ENCODE results near the gene AOAH. TPM values are rescaled to one million over a fixed set of nuclear protein-coding genes. Genes with fewer than 3 reads are reported as not detected.
"Not testable (repeated sequence)": the region's sequence is repeated elsewhere in the genome, so short reads cannot be mapped to it uniquely, and the experiment has no call there.

Gene AOAH
- total RNA-seq, 1 donor from 2014 or later: 1.2 TPM

DNA sequence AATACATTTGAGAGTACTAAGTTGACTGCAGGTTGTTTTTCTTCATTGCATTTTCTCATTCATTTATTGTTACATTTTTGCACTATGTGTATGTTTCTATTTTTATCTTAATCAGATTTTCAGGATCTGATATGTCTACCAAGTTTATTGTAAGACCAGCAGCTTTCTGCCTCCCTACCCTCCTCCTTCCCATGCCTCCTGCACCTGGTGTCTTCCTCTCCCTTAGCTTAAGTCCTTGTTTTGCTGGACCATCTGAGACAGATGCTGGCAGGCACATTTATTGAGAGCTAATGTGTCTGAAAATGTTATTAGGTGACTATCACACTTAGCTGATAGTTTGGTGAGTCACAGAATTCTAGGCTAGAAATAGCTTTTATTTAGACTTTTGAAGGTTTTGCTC, 255.1 kb downstream of the AOAH start:
- no peak for DNase-seq (ENCODE audit: low read depth)

DNA sequence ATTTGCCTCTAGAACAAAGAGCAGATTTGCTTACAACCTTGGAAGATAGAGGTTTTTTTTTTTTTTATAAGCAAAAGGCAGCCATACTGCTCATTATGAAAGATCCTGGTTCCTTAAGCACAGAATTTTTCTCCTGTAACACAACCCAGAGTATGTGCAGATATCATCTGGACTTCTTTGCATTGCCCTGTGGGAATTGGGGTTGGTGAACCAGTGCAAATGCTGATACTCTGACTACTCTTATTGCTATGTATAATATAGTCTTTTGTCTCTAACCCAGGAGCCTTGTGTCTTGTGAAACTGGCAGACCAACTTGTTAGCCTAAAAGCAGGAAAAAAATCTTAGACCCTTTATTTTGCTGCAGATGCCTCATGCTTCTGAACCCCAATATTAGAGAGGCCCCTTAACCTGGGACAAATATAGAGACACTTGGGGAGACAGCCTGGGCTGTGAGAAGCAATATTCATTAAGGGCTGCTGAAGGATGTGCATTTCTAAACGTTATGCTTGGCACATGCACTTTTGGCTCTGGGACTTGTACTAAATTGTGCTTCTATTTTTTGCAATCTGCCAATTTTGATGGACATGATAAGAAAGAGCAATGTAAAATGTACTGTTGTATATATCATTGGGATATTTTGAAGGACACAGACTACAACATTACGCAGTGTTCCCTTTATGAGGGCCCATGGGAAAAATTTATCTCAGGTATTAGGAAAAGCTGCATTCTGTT, 255.8 kb downstream of the AOAH start:
- no peak for DNase-seq (ENCODE audit: low read depth)

DNA sequence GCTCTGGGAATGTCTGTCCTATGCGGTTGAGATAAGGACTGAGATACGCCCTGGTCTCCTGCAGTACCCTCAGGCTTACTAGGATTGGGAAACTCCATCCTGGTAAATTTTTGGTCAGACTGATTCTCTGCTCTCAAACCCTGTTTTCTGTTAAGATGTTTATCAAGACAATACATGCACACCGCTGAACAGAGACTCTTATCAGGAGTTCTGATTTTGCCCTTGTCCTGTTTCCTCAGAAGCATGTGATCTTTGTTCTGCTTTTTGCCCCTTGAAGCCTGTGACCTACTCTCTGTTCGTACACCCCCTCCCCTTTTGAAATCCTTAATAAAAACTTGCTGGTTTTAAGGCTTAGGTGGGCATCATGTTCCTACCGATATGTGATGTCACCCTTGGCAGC, 258.3 kb downstream of the AOAH start:
- not testable (repeated sequence) for DNase-seq (ENCODE audit: low read depth)

DNA sequence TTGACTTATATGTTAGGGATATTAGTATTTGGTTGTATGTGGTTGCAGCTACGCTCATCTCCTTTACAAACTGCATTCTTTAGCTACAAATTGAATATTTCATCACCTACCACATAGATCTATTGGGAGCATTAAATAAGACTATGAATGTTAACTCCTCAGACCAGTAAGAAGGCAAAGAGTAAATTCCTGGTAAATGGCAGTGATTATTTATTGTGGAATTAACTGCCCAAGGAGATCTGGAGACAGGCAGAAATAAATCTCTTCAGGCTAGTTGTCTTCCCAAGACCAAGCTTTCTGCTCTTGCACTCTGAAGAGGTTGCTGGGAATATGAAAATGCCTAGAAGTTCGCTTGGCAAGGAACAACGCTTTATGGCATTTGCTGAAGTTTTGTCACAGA, 260.0 kb downstream of the AOAH start:
- DNase-seq (ENCODE audit: low read depth): no peak
